ENCODE results near the gene SLC22A13.
"Not testable (repeated sequence)": the region's sequence is repeated elsewhere in the genome, so short reads cannot be mapped to it uniquely, and the experiment has no call there.

Gene SLC22A13

DNA sequence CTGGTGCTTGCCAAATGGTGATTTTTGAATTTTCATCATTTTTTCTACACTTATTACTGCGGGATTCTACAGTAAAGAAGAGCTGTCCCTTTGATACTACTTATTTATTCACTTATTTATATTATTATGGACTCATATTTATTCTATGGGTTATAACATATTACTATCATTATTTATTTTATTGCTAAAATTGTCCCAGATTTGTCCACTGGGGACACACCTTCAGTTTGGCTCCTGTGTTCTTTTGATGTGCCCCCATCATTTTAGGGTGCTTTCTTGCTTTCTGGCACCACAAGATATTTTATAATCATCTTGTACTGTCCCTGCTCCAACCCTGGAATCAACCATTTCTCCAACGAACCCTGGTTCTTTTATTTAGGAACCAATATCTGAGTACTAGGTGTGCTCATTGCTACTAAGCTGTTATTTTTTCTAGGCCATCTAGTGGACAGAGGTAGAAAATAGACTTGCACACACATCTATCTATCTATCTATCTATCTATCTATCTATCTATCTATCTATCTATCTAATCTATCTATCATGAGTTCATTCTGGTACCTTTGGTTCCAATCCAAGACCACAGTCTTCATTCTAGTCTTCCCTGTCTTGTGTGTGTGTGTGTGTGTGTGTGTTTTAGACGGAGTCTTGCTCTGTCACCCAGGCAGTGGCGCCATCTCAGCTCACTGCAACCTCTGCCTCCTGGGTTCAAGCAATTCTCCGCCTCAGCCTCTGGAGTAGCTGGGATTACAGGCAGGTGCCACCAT is 32.5 kb downstream of the SLC22A13 start:
- DNase-seq (ENCODE audit: low read depth in 2 of 2) = no peak

DNA sequence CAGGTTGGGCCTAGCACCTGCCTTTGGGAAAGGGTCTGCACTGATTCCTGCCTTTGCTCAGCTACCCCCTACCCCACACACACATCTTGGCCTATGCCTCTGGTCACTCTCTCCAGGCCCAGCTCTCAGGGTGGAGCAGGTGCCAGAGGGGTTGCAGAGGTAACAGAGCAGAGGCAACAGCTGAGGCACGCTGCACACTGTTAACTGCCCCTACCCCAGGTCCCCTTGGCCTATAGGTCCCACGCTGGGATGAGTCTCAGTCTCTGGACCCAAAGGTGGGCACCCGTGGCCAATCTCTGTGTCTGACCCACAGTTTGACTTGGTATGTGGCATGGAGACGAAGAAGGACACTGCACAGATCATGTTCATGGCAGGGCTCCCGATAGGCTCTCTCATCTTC is 41.3 kb downstream of the SLC22A13 start:
- no peak for DNase-seq (ENCODE audit: low read depth in 2 of 2)

DNA sequence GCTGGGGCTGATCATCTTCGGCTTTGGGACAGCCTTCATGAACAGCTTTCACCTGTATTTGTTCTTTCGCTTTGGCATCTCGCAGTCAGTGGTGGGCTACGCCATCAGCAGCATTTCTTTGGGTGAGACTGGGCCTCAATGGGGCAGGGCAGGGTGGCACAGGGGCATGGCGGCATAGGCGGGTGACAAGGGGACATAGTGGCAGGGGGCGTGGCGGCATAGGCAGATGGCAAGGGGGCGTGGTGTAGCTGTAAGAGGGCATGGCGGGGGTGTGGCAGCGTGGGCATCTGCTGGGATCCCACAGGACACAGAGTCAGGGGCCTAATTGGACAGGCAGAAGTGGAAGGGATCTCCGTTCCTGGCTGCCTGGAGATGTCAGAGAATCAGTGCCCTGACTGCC is 42.0 kb downstream of the SLC22A13 start:
- DNase-seq (ENCODE audit: low read depth in 2 of 2) = no peak

DNA sequence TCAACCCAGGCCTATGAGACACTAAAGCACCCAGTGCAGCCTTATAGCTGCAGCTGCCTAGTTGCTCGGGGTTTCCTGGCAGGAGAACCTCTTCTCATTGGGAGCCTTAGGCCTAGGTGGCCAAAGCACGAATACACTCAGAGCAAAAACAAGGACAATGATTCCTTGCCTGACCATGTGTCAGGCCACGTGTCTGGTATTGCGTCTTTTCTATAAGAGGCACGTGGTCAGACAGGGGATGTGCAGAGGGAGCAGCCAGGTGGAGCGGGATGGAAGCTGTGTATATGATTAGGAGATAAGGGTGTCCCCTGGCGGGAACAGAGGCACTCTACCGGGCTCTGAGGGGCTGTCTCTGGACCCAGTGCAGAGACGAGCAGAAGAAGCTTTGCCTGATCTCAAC is 42.8 kb downstream of the SLC22A13 start:
- no peak for DNase-seq (ENCODE audit: low read depth in 2 of 2)

DNA sequence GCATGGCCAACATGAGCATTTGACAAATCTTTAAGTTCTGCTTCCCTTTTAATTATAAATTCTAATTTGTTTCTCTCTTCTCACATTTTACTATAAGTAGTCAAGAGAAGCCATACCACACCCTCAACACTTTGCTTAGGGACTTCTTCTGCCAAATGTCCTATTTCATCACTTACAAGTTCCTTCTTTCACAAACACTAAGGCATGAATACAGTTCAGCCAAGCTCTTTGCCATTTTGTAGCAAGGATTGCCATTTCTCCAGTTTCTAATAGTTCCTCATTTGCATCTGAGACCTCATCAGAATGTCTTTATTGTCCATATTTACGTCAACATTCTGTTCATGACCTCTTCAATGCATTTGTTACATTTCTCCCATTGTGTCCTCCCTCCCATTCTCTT is 45.9 kb downstream of the SLC22A13 start:
- no peak for DNase-seq (ENCODE audit: low read depth in 2 of 2)

DNA sequence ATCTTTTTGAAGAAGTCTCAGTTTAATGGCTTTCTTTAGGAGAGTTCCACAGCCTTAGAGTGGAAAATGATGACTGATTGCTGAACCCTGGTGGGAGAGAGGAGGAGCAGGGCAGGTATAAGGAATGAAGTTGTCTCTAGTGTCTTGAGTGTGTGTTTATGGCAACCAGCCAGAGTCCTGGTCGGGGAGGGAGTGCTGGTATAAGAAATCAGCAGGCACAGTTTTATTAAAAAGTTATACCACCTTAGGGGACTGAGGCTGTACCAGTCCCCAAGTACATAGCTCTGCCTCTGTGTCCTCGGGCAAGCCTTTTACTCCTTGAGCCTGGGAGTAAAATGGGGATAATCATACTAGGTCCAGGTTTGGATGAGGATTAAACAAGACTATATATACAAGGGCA is 46.3 kb downstream of the SLC22A13 start:
- DNase-seq (ENCODE audit: low read depth in 2 of 2) = no peak

DNA sequence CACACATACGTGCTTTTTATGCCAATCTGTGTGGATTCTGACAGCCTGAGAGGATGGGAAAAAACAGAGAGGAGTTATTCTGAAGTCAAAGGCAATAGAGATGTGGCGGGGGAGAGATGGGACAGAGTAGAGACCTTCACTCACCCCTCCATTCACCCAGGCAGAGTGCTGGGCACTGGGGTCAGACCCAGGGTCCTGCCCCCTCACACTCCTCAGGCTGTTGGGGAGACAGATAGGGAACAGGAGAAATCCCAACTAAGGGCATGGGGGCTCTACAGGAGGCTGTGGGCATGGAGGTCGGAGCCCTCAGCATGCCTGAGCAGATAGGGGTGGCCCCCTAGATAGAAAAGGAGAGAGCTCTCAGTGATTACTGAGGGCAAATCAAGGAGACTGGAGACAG is 46.7 kb downstream of the SLC22A13 start:
- DNase-seq (ENCODE audit: low read depth in 2 of 2) = no peak

DNA sequence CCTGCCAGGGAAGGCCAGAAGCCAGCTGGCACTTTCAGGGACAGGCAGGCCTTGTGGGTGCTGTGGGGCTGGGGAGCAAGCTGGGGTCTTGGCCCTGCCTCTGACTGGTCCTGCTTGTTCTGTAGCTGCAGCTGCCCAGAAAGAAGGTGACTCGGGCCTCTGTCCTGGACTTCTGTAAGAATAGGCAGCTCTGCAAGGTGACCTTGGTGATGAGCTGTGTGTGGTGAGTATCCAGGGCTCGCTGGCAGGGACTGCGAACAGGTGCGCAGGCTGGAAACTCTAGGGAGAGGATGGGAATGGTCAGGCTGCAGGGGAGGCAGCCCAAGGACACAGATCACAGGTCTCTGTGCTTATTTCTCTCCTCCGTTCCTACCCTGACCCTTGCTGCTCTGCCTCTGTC is 47.7 kb downstream of the SLC22A13 start:
- no peak for DNase-seq (ENCODE audit: low read depth in 2 of 2)

DNA sequence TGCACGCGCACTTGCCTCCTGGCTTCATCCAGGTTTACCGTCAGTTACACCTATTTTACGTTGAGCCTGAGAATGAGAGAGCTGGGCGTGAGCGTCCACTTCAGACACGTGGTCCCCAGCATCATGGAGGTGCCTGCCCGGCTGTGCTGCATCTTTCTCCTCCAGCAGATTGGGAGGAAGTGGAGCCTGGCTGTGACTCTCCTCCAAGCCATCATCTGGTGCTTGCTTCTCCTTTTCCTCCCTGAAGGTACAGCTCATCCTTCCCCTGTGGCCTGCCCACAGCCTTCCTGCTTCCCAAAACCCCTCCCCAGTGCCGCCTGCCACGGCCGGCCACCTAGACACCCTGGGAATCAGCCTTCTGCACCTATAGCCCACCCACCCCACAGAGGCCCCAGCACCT is 48.1 kb downstream of the SLC22A13 start:
- DNase-seq (ENCODE audit: low read depth in 2 of 2) = no peak

DNA sequence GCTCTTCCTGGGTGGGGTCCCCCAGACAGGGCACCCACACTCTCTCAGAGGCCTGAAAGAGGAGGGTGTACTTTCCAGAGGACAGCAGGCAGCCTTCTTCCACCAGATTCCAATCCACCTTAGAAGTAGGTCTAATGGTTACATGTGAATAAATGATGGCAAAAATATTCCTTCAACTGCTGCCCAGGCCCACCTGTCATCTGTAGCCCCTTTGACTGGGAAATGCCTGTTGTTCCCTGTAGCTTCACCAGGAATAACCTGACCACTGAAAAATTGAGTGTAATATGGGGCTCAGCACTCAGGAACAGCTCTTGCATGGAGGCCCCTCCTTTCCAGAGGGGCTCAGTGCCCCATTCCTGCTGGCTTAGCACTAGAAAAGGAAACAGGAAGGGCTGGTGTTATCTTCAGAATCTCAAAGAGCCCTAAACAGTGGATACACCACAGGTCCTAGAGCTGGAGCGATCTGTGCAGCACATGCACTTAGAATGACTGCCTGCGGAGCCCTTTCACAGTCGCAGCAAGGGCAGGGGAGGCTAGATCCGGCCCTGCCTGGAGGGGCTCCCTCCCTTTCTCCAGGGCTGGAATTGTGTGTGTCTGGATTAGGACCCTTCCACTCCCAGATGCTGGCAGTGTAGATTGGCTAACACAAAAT is 48.6 kb downstream of the SLC22A13 start:
- DNase-seq (ENCODE audit: low read depth in 2 of 2) = no peak

DNA sequence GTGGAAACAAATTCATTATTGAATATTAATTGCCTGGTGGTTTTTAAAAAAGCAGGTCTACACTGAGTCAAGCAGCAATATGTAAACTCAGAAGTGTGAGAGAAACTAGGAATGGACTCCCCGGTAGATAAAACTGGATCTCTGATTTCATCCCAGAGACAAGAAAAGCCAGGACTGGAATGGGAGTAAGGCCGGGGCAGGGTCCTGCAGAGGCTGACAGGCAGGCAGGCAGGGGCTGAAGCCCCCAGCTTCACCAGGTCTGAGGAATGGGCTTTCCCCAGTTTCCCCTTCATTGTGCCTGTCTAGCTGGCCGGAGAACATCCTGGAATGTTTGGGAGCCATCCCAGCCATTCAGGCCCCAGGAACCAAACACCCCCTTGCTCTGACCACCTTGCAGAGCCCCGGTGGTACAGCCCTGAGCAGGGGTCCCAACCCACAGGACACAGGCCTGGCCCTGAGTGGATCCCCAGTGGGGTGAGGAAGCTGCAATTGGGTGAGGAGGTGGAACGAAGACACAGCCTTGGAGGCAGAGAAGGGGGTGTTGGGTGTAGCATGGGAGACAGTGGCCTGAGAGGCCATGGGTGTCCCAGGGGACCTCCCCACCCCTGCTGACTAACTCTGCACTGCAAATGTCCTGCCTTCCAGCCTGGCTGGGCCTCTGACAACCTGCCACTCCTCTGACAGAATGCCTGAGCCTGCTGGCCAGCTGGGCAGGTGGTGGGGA is 49.3 kb downstream of the SLC22A13 start:
- DNase-seq (ENCODE audit: low read depth in 2 of 2) = no peak

DNA sequence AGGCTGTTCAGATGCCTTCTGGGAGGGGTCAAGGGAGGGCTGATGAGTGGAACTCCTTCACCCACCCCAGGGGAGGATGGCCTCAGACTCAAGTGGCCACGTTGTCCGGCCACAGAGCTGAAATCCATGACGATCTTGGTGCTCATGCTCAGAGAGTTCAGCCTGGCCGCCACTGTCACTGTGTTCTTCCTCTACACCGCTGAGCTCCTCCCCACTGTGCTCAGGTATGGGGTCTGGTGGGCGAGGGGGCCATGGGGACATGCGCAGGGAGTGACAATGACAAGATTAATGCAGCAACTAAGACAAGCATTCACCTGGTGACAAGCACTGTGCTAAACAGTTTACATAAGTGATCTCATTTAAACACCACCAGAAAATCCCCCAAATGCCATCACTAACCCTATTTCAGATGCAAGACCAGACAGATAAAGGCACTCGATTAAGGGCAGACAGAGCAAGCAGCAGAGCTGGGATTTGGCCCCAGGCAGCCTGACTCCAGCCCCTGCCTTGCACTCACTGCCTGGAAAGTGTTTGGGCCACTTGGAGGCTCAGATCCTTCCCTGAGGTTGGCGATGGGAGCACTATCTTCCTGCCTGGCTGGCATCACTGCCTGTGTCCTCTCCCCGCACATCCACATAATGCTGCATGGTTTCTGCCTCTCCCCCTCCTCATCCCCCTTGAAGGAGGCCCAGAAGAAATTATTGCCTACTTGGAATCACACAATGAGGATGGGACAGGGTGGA is 50.0 kb downstream of the SLC22A13 start:
- DNase-seq (ENCODE audit: low read depth in 2 of 2) = no peak

DNA sequence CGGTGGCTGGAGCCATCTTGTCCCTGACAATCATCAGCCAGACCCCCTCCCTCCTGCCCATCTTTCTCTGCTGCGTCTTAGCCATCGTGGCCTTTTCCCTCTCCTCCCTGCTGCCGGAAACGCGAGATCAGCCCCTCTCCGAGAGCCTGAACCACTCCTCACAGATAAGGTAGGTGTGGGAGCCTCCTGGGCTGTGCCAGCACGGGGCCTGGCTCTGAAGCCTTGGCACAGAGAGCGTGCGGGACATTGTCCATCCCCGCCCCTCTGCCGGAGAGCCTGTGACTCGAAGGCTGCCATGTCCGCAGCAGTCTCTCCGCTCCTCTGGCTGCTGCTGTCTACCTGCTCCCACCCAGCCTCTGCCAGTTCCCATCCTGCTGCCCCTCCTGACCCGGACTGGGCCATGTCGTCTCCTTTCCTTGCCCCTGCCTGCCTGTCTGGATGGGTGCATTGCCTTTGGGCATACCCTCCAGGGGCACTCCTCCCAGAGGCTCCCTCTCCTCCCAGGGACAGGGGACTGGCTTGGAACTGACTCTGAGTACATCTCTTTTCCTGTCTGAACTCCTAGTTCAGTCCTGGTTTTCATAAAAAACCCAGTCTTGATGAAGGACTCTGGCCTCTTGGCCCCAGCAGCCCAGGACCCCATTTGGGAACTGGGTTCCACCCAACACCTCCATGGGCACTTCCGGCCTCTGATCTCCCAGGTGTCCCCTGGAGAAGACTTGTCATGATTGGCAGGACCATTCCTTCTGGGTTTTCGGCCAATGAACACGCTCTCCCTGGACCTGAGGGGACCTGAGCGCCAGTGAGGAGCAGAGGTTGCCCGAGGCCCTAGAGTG is 51.0 kb downstream of the SLC22A13 start:
- DNase-seq (ENCODE audit: low read depth in 2 of 2) = no peak

DNA sequence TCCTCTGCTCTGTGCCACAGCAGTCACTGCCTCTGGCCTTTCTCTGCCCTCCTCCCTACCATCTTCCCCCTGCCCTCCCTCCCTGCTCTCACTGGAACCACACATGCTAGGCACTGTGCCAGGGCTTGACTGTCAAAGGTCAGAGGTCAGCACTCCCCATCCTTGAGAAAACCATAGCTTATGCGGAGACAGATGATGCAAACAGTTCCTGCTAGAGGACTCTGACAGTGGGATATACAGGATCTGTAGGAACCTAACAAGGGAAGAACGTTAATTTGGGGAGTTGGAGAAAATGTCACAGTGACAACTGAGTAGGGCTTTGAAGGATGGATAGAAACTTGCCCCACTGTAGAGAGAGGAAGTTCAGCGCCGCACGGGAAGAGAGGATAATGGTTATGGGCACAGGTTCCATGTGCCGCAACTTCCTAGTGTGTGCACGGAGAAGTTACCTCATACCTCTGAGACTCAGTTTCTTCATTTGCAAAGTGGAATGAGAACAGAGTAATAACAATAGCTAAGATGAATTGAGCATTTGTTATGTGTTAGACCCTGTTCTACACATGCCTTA is 51.7 kb downstream of the SLC22A13 start:
- DNase-seq (ENCODE audit: low read depth in 2 of 2) = no peak

DNA sequence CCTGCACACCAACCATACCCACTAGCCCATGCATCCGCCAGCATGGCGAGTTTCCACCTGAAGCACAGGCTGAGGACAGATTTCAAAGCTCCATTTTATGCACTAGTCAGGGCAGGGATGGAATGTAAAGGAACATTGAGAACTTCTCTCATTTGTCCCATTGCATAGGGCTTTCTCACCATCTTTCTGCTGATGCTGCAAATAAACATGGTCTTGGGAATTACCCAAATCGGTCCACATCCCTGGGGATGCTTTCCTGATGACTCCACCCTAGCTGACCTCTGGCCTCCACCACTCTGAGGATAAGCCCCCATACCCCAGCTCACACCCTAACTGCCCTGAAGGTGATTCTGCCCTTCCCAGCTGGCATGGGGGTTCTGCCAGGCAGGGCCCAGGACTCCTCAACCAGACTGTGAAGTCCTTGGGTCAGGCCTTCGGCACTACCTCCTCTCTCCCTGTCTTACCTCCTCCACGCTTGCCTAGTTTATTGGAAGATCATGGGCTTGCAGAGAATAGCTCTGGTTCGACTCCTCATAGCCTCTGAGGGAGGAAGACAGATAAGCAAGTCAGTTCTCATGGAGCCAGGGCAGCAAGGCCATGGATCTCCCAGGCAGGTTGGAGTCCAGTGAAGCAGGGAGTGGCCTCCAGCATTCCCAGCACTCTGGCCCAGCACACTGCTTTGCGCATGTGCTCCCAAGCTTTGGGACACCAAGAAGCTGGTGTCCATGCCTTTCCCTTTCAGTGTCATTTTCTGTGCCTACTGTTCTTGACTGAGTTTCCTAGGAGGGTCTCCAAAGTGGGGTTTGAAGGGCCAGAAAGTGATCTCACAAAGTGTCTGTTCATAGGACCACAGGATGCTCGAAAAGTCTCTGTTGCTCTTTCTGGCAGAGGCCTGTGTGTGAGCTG is 53.4 kb downstream of the SLC22A13 start:
- no peak for DNase-seq (ENCODE audit: low read depth in 2 of 2)

DNA sequence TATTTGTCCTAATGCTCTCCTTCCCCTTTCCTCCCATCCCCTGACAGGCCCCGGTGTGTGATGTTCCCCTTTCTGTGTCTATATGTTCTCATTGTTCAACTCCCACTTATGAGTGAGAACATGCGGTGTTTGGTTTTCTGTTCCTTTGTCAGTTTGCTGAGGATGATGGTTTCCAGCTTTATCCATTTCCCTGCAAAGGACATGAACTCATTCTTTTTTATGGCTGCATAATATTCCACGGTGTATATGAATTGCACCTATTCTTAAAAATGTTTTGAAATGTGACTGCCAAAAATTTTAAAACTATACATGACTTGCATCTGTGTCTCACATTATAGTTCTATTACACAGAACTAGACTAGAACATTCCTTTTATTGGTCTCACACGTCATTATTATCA is 55.0 kb downstream of the SLC22A13 start:
- not testable (repeated sequence) for DNase-seq (ENCODE audit: low read depth in 2 of 2)

DNA sequence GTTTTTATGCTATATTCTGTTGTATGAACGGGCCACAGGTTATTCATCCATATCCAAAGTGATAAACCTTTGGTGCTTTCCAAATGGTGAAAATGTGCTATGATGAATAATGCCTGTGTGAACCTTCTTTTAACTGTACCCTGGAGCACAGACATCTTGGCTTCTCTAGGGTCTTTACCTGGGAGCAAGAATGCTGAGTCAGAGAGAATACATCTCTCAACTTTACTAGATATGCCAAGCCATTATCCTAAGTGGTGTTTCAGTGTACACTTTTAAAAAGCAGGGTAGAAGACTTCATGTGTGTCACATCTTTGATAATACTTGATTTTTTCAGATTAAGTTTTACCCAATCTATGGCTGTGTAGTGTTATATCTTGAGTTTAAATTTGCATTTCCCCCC is 57.4 kb downstream of the SLC22A13 start:
- DNase-seq (ENCODE audit: low read depth in 2 of 2) = no peak

DNA sequence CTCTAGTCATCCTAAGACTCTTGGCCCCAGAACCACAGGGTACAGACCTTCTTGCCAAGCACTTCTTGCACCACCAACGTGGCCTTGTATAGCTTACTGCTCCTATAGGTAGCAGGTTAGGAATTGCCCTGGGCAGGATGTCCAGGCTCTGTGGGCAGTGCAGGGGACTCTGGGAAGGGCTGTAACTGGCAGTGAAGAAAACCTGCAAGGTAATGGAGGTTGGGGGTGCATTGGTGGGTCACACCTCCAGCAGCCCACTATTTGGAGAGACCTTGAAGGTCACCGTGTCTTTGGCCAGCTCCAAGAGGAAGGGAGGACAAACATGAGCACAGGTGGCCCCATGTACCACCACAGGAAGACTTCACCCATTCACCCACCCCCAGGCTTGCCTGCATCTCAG is 59.6 kb downstream of the SLC22A13 start:
- no peak for DNase-seq (ENCODE audit: low read depth in 2 of 2)

DNA sequence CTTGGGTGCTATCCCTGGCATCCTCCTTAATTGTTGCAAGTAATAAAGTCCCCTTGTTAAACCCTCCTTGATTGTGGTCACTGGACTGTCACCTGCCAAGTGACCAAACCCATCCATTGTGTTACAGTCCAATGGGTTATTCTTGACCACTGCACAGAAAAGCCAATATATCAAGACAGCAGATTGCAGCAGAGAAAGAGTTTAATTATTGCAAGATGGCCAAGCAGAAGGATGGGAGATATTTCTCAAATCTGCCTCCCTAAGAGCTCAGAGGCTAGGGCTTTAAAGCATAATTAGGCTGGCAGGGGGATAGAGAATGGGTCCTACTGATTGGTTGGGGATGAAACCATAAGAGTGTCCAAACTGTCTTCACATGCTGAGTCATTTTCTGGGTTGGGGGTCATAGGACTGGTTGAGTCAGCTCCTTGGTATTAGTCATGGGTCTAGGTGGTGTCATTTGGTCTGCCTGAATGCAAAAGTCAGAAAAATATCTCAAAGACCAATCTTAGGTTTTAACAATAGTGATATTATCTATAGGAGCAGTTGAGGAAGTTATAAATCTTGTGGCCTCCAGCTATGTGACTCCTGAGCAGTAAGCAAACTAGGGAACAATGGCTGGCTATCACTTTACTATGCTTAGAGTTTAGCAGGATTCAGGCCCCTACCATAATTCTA is 61.9 kb downstream of the SLC22A13 start:
- no peak for DNase-seq (ENCODE audit: low read depth in 2 of 2)

Data from activated CD4-positive, alpha-beta T cell treated with anti-CD3 and anti-CD28 coated beads for 24 hours (primary cell).